HEK293 (cell line): ENCODE measurements around the gene ELAVL1.

Source experiments
- CTCF ChIA-PET: fragments of 350-600 bp; formaldehyde crosslinking; extraction: SDS; loops from one replicate; lab custom pipeline; 2021; ENCODE audit warnings: antibody characterized with exemption; lab: Yijun Ruan, JAX
- POLR2A ChIA-PET: fragments of 300-600 bp; formaldehyde crosslinking; extraction: SDS; loops from one replicate; lab custom pipeline; 2020; ENCODE audit warnings: antibody characterized with exemption, inconsistent platforms; lab: Yijun Ruan, JAX
- H3K27ac ChIP-seq: fragments of 200-500 bp; sonication (Bioruptor generic); 2 replicates; pipeline ENCODE4 v1.5.1; 2014; ENCODE audit warnings: low read depth, low read length, control low read depth, inconsistent platforms; ENCODE audit errors: extremely low read depth
- H3K36me3 ChIP-seq, 2 experiments: fragments of 200-500 bp in 1 of 2; sonication (Bioruptor generic) in 1 of 2; 1 replicate in 1 of 2; 2 replicates in 1 of 2; pipeline ENCODE4 v1.5.1; 2014 to 2017; ENCODE audit warnings: inconsistent platforms in 2 of 2, low read length in 2 of 2; ENCODE audit not compliant: control insufficient read depth in 2 of 2, insufficient read depth in 1 of 2
- H3K4me1 ChIP-seq: fragments of 200-500 bp; sonication (Bioruptor generic); 2 replicates; pipeline ENCODE4 v1.5.1; 2014; ENCODE audit warnings: mild to moderate bottlenecking, low read length, inconsistent platforms; ENCODE audit not compliant: control insufficient read depth, insufficient read depth
- H3K4me3 ChIP-seq: 2 replicates; pipeline ENCODE4 v1.5.1; 2011; ENCODE audit warnings: low read depth, mild to moderate bottlenecking, control low read depth, low read length, moderate library complexity
- H3K9me3 ChIP-seq: fragments of 200-500 bp; sonication (Bioruptor generic); 2 replicates; pipeline ENCODE4 v1.5.1; 2014; ENCODE audit warnings: low read depth, low read length, inconsistent platforms; ENCODE audit not compliant: control insufficient read depth, insufficient read depth
- BCL6B ChIP-seq: fragments of 450-650 bp; formaldehyde crosslinking; IDR thresholded peaks from 2 replicates; pipeline ENCODE4 v1.5.1; 2017; ENCODE audit warnings: missing biosample characterization, missing genetic modification characterization
- EGR2 ChIP-seq: fragments of 450-650 bp; formaldehyde crosslinking; IDR thresholded peaks from 2 replicates; pipeline ENCODE4 v1.5.1; 2016; ENCODE audit warnings: low read depth, missing biosample characterization, missing genetic modification characterization
- GLI4 ChIP-seq: fragments of 450-650 bp; formaldehyde crosslinking; IDR thresholded peaks from 2 replicates; pipeline ENCODE4 v1.5.1; 2016; ENCODE audit warnings: missing biosample characterization, missing genetic modification characterization
- OSR2 ChIP-seq: fragments of 450-650 bp; formaldehyde crosslinking; IDR thresholded peaks from 2 replicates; pipeline ENCODE4 v1.5.1; 2016; ENCODE audit warnings: missing biosample characterization, missing genetic modification characterization
- ZBTB10 ChIP-seq: fragments of 450-650 bp; formaldehyde crosslinking; IDR thresholded peaks from 2 replicates; pipeline ENCODE4 v1.5.1; 2016; ENCODE audit warnings: missing biosample characterization, missing genetic modification characterization
- ZBTB20 ChIP-seq: fragments of 450-650 bp; formaldehyde crosslinking; IDR thresholded peaks from 2 replicates; pipeline ENCODE4 v1.5.1; 2016; ENCODE audit warnings: missing biosample characterization, missing genetic modification characterization
- ZBTB44 ChIP-seq: fragments of 450-650 bp; IDR thresholded peaks from 2 replicates; pipeline ENCODE4 v1.5.1; 2018; ENCODE audit warnings: missing biosample characterization, mild to moderate bottlenecking, missing genetic modification characterization
- ZBTB8A ChIP-seq: fragments of 450-650 bp; formaldehyde crosslinking; IDR thresholded peaks from 2 replicates; pipeline ENCODE4 v1.5.1; 2016; ENCODE audit warnings: missing biosample characterization, missing genetic modification characterization
- ZFHX2 ChIP-seq: fragments of 450-650 bp; formaldehyde crosslinking; conservative IDR thresholded peaks from 2 replicates; pipeline ENCODE4 v1.5.1; 2016; ENCODE audit warnings: missing biosample characterization, missing genetic modification characterization
- ZIC2 ChIP-seq: fragments of 450-650 bp; formaldehyde crosslinking; IDR thresholded peaks from 2 replicates; pipeline ENCODE4 v1.5.1; 2016; ENCODE audit warnings: missing biosample characterization, missing genetic modification characterization
- ZNF112 ChIP-seq: fragments of 450-650 bp; formaldehyde crosslinking; IDR thresholded peaks from 2 replicates; pipeline ENCODE4 v1.5.0; 2017; ENCODE audit warnings: missing biosample characterization, missing genetic modification characterization
- ZNF133 ChIP-seq: fragments of 450-650 bp; formaldehyde crosslinking; IDR thresholded peaks from 2 replicates; pipeline ENCODE4 v1.5.1; 2016; ENCODE audit warnings: missing biosample characterization, missing genetic modification characterization
- ZNF174 ChIP-seq: fragments of 450-650 bp; formaldehyde crosslinking; IDR thresholded peaks from 2 replicates; pipeline ENCODE4 v1.5.0; 2017; ENCODE audit warnings: missing biosample characterization, mild to moderate bottlenecking, missing genetic modification characterization
- ZNF266 ChIP-seq: fragments of 450-650 bp; formaldehyde crosslinking; IDR thresholded peaks from 2 replicates; pipeline ENCODE4 v1.5.1; 2016; ENCODE audit warnings: missing biosample characterization, missing genetic modification characterization, low read depth
- ZNF324 ChIP-seq: fragments of 450-650 bp; formaldehyde crosslinking; IDR thresholded peaks from 2 replicates; pipeline ENCODE4 v1.5.1; 2016; ENCODE audit warnings: missing biosample characterization, missing genetic modification characterization
- ZNF362 ChIP-seq: fragments of 450-650 bp; formaldehyde crosslinking; IDR thresholded peaks from 2 replicates; pipeline ENCODE4 v1.5.1; 2016; ENCODE audit warnings: missing biosample characterization, missing genetic modification characterization
- ZNF366 ChIP-seq: fragments of 450-650 bp; formaldehyde crosslinking; conservative IDR thresholded peaks from 2 replicates; pipeline ENCODE4 v1.5.1; 2016; ENCODE audit warnings: missing biosample characterization, missing genetic modification characterization
- ZNF529 ChIP-seq: fragments of 450-650 bp; formaldehyde crosslinking; IDR thresholded peaks from 2 replicates; pipeline ENCODE4 v1.5.1; 2017; ENCODE audit warnings: missing genetic modification characterization, missing biosample characterization; ENCODE audit not compliant: insufficient replicate concordance
- ZNF549 ChIP-seq: fragments of 450-650 bp; IDR thresholded peaks from 2 replicates; pipeline ENCODE4 v1.5.1; 2018; ENCODE audit warnings: missing biosample characterization, missing genetic modification characterization, mild to moderate bottlenecking, inconsistent platforms, moderate library complexity
- ZNF645 ChIP-seq: fragments of 450-650 bp; formaldehyde crosslinking; IDR thresholded peaks from 2 replicates; pipeline ENCODE4; 2016; ENCODE audit warnings: missing biosample characterization, missing genetic modification characterization
- ZNF701 ChIP-seq: fragments of 450-650 bp; formaldehyde crosslinking; IDR thresholded peaks from 2 replicates; pipeline ENCODE4 v1.5.1; 2016; ENCODE audit warnings: missing biosample characterization, missing genetic modification characterization
- ZNF777 ChIP-seq: fragments of 450-650 bp; formaldehyde crosslinking; IDR thresholded peaks from 2 replicates; pipeline ENCODE4 v1.5.1; 2017; ENCODE audit warnings: missing biosample characterization, missing genetic modification characterization, borderline replicate concordance
- ZNF830 ChIP-seq: fragments of 450-650 bp; IDR thresholded peaks from 2 replicates; pipeline ENCODE4 v1.5.0; 2018; ENCODE audit warnings: missing biosample characterization, missing genetic modification characterization, low read depth, mild to moderate bottlenecking, moderate library complexity

Gene ELAVL1

GRCh38 chr19:8044018-8044417, 38.6 kb upstream of the ELAVL1 start:
- H3K36me3 ChIP-seq, result no peaks in the 10 kb centered on the region
- no peaks in the 10 kb centered on the region; the same call in 1 of the 2 replicates for H3K4me1 ChIP-seq
- CTCF ChIA-PET, result interaction anchor here (0.6 to 1.4 kb wide), 3 partner anchors 15 to 74 kb away, joined by 3 to 4 read pairs (median 3); no protein-coding TSS in a partner anchor
- TF ChIP-seq ZNF362 (tag by site-specific recombination) (no peak), ZFHX2 (tag by site-specific recombination) (peak; percentile 18; the same call in 1 of the 2 replicates), OSR2 (tag by site-specific recombination) (no peak), ZNF549 (tag by site-specific recombination) (no peak), BCL6B (tag by site-specific recombination) (no peak), EGR2 (peak; percentile 64)
- TF ChIP-seq, all 188 proteins: peak for 2
- Histone ChIP-seq H3K4me3 (no peak overlapping the region), H3K27ac (no peak overlapping the region), H3K9me3 (no peaks in the 10 kb centered on the region)
- POLR2A ChIA-PET, result no interaction called here

GRCh38 chr19:8042900-8043299, 37.5 kb upstream of the ELAVL1 start:
- Histone ChIP-seq H3K9me3 (no peaks in the 10 kb centered on the region), H3K36me3 (no peaks in the 10 kb centered on the region), H3K4me1 (no peaks in the 10 kb centered on the region; the same call in 1 of the 2 replicates), H3K27ac (no peak overlapping the region), H3K4me3 (no peak overlapping the region)
- ChIA-PET CTCF (interaction anchor here (1.4 kb wide), 1 partner anchor 72 kb away, joined by 4 read pairs; no protein-coding TSS in a partner anchor), POLR2A (no interaction called here)
- TF ChIP-seq EGR2 (peak; percentile 90), ZFHX2 (tag by site-specific recombination) (peak; percentile 78), ZNF529 (tag by site-specific recombination) (no peak)

- Histone ChIP-seq H3K36me3 (no peaks in the 10 kb centered on the region), H3K27ac (no peak overlapping the region), H3K9me3 (no peaks in the 10 kb centered on the region), H3K4me1 (no peaks in the 10 kb centered on the region; the same call in 1 of the 2 replicates), H3K4me3 (no peak overlapping the region)
- POLR2A ChIA-PET, result interaction anchor here (0.6 to 0.7 kb wide), 2 partner anchors 455 to 1649 kb away, joined by 3 to 6 read pairs; partner anchors contain the start of gene GTF2F1
- CTCF ChIA-PET, result no interaction called here
- TF ChIP-seq ZNF830 (tag by site-specific recombination) (no peak), ZNF112 (tag by site-specific recombination) (no peak), ZBTB10 (tag by site-specific recombination) (no peak), ZNF174 (no peak), GLI4 (no peak), ZIC2 (tag by site-specific recombination) (peak; percentile 89), ZNF324 (tag by site-specific recombination) (no peak), ZNF645 (tag by site-specific recombination) (no peak), ZBTB44 (tag by site-specific recombination) (no peak), ZBTB20 (tag by site-specific recombination) (0 out of 2 replicates have a peak, but pooled peaks have one; percentile 31), ZNF701 (tag by site-specific recombination) (no peak), ZNF266 (tag by site-specific recombination) (no peak), ZBTB8A (tag by site-specific recombination) (no peak), ZFHX2 (tag by site-specific recombination) (peak; percentile 97), ZNF133 (no peak), ZNF777 (tag by site-specific recombination) (no peak), ZNF366 (tag by site-specific recombination) (no peak)
Observed at GRCh38 chr19:8041531-8041931, 36.1 kb upstream of the ELAVL1 start.
